Measurements from ENCODE around the gene UGCG.

GRCh38 chr9:111928359-111928720 is 31.7 kb downstream of the UGCG start:
- TF ChIP-seq SP2 (IDR thresholded peaks at IDR 0.05; ENCODE audit: extremely low read depth, low read depth, low read length, poor library complexity, severe bottlenecking): no peak
- TF ChIP-seq PHF20 (IDR thresholded peaks at IDR 0.05; ENCODE audit: partially characterized antibody): no peak
